ENCODE measurements around the gene ARHGAP28.

GRCh38 chr18:6775237-6775636 is 45.7 kb downstream of the ARHGAP28 start:
- TF ChIP-seq TAF1 (IDR thresholded peaks at IDR 0.05; ENCODE audit: borderline replicate concordance, low read depth, low read length) (no peak), POLR2AphosphoS5 (IDR thresholded peaks at IDR 0.05; ENCODE audit: low read depth, low read length) (no peak), EP300 (IDR thresholded peaks at IDR 0.05; ENCODE audit: borderline replicate concordance in 1 of 2, low read depth in 1 of 2, low read length in 1 of 2) (no peak), FOXM1 (IDR thresholded peaks at IDR 0.05; ENCODE audit: low read depth) (no peak), ZBTB33 (IDR thresholded peaks at IDR 0.05; ENCODE audit: borderline replicate concordance, low read depth) (no peak), EZH2phosphoT487 (IDR thresholded peaks at IDR 0.05; ENCODE audit: borderline replicate concordance, low read depth) (no peak), GABPA (IDR thresholded peaks at IDR 0.05; ENCODE audit: low read depth) (no peak), USF2 (IDR thresholded peaks at IDR 0.05; ENCODE audit: borderline replicate concordance, low read depth, low read length) (no peak), CHD2 (IDR thresholded peaks at IDR 0.05; ENCODE audit: low read length, partially characterized antibody) (no peak)
- TF ChIP-seq, protein P1, sequence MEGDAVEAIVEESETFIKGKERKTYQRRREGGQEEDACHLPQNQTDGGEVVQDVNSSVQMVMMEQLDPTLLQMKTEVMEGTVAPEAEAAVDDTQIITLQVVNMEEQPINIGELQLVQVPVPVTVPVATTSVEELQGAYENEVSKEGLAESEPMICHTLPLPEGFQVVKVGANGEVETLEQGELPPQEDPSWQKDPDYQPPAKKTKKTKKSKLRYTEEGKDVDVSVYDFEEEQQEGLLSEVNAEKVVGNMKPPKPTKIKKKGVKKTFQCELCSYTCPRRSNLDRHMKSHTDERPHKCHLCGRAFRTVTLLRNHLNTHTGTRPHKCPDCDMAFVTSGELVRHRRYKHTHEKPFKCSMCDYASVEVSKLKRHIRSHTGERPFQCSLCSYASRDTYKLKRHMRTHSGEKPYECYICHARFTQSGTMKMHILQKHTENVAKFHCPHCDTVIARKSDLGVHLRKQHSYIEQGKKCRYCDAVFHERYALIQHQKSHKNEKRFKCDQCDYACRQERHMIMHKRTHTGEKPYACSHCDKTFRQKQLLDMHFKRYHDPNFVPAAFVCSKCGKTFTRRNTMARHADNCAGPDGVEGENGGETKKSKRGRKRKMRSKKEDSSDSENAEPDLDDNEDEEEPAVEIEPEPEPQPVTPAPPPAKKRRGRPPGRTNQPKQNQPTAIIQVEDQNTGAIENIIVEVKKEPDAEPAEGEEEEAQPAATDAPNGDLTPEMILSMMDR (IDR thresholded peaks at IDR 0.05) = no peak
